Activated CD8-positive, alpha-beta memory T cell treated with anti-CD3 and anti-CD28 coated beads, Interleukin-2, amount 50 U/mL, for 1 hour (primary cell): ENCODE data around the gene ATRNL1.
"Not testable (repeated sequence)": the region's sequence is repeated elsewhere in the genome, so short reads cannot be mapped to it uniquely, and the experiment has no call there.

Experiments used
- DNase-seq: peaks from one replicate; pipeline ENCODE4 v3.0.0-alpha.2; 2020; ENCODE audit errors: extremely low read depth

Gene ATRNL1

DNA sequence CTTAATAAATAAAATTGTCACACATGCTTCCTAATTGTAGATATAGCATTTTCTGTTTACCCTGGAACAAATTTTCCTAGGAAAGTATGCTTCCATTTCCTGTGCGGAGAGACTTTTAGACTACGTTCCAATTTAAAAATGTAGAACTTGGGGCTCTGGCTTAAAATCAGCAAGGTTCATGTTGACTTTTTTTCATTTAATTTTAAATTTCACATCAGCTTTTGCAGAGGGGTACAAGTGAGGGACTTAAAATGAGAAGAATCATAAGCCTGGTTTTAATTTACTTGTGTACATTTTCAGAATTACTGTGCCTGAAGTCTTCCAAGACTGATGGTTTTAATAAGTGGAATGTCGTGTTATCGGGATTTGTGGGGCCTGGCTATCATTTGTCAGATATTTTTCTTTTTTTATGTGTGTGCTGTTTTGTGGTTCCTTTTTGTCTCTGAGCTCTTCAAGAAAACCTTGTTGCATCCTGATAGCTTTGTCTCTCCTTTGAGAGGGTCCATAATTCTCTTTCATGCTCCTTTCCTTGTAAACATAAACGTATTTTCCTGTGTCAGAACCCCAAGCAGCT is 8.8 kb upstream of the ATRNL1 start:
- no peak for DNase-seq

DNA sequence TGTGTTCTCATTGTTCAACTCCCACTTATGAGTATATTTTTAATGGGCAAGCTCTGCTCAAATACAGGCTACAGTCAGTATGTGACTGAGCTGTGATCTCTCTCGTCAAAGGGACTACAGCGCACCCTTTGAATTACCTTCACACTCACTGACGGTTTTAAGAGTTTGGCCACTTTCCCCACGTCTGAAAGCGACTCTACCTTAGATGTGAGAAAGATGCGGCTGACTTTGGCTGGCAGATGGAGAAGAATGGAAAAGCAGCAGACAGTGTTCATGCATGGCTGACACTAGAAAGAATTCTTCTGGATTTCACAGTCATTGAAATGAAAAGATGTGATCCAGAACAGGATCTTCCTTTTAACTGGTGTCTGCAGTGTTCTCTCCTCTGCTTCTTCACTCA is 2.0 kb upstream of the ATRNL1 start:
- DNase-seq = no peak

DNA sequence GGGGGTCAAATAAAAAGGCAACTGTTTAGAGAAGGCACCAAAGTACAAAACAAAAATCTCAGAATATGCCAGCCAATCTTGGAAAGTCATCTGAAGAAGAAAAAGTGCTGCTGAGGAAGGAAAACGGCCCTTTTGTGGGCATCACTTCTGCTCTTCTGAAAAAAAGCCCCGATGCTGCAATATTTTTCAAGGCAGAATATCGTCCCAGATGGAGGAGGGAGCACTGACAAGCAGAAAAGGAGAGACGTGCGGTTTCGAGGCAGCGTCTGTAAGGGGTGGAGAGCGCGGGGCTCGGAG is 959 bp upstream of the ATRNL1 start:
- DNase-seq = no peak

DNA sequence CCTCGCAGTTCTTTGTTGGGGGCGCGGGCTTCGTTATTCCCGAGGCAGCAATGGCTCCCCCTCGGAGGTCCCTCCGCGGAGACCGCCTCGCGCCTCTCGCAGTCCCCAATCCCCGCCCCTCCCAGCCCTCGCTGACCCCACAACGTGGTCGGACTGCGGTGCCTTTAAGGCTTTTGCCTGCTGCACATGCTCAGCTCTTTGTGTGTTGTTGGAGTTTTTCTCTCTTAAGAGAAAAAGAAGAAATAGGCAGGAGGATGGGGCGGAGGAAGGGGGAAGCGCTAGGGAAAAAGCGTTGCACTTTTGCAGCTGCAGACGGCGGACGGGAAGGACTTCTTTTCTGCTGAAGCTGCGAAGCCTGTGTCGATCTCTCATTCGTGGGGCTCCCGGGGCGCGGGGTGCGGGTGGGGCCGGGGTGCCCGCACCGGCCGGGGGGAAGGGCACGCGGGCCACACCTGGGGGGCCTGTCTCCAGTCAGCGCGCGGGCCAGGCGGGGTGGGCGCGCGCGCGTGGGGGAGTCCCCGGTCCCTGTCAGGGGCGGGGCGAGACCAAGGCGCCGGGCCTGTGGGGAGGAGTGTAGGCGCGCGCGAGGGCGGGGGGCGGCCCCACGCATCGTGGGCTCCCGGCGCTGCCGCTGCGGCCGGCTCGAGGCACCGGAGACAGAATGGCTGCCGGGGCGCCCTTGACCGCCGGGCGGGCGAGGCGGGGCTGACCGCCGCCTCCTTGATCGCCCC is 445 bp upstream of the ATRNL1 start:
- DNase-seq = no peak

DNA sequence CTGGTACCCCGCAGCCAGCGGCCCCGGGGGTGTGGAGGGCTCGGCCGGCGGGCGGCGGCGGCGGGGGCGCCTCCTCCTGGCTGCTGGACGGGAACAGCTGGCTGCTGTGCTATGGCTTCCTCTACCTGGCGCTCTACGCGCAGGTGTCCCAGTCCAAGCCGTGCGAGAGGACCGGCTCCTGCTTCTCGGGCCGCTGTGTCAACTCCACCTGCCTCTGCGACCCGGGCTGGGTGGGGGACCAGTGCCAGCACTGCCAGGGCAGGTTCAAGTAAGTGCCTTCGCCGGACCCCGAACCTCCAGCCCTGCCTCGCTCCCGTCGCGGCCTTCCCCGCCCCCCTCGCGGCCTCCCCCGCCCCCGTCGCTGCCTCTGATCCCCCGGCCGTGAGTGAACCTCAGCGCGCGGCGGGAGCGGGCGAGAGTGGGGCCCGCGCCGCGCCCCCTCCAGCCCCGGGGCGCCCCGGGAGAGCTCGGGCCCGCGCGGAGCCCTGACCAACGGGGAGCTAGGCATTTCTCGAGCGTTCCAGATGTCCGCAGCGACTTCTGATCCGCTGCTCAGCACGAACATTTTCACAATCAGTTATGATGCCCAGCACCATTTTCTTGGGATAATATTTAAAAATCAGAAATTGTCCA is 727 bp downstream of the ATRNL1 start:
- DNase-seq = no peak

DNA sequence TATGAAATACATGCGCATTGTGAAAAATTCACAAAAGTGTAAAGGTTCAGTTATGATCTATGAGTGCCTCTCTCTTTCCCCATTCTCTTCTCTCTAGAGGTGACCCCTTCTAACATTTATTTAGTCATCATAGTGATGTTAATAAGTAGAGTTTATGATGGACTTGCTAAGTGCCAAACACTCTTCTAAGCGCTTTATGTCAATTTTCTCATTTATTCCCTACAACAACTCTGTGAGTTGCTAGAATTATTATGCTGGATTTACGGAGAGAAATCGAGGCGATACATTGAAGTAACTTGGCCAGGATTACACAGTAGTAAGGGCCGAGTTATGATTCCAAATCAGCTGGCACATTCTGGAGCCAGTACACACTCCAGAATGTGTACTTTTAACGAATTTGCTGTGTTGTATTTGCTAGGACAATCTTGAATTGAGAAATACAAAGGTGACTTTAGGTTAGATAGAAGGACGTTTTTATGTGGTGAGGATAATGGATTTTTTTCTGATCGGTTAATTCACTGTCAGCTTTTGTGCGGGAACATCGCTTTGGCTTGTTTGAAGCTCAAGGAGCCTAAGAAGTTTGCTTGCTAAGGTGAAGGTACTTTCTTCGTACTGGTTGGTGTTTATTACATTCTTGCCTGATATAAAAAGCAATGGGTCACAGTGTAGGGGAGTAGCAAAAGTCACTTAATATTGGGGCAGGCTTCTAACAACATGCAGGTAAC is 1.4 kb downstream of the ATRNL1 start:
- no peak for DNase-seq

DNA sequence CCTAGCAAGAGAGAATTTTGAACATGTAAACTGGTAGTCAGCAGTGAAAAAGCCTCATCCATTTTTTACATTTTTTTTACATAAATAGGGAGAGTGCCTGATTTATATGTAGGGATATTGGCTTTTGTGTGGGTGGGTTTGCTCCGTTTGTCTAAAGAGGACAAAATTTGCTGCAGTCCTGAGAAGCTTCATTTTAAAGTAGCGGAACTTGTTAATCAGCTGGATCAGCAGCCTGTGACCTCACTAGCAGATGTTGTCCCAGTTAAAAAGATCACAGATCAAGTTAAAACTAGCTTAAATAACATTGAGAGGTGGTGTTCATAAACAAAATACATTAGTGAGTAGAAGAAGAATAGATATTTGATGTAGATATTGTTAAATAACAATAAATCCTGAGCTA is 2.6 kb downstream of the ATRNL1 start:
- DNase-seq = no peak

DNA sequence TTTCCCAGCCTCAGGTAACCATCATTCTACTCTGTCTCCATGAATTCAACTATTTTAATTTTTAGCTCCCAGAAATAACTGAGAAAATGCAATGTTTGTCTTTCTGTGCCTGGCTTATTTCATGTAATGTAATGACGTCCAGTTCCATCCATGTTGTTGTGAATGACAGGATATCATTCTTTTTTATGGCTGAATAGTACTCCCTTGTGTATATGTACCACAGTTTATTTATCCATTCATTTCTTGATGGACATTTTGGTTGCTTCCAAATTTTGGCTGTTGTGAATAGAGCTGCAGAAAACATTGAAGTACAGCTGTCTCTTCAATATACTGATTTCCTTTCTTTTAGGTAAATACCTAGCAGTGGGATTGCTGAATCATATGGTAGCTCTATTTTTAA is 10.5 kb downstream of the ATRNL1 start:
- DNase-seq = no peak

DNA sequence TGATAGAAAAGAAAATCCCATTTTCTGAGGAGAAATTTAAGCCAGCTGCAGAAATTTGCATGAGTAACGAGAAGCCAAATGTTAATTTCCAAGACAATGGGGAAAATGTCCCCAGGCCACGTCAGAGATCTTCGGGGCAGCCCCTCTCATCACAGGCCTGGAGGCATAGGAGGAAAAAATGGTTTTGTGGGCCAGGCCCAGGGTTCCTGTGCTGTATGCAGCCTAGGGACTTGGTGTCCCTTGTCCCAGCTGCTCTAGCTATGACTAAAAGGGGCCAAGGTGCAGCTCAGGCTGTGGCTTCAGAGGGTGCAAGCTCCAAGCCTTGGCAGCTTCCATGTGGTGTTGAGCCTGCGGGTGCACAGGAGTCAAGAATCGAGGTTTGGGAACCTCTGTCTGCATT is 12.2 kb downstream of the ATRNL1 start:
- not testable (repeated sequence) for DNase-seq

DNA sequence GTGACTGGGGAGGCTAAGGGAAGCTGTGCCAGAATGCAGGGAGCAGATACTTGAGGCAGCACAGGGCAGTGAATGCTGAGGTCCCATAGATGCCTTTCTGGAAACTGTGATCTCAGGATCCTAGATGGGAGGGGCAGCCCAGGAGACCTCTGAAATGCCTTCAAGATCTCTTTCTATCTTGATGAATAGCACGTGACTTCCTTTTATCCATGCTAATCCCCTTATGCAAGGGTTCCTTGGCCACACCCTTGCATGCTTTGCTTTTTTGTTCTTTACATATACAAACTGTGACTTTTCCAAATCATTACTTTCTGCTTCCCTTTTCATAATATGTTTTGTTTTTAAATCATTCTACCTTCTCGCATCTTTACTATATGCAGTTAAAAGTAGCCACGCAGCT is 14.7 kb downstream of the ATRNL1 start:
- DNase-seq = no peak

DNA sequence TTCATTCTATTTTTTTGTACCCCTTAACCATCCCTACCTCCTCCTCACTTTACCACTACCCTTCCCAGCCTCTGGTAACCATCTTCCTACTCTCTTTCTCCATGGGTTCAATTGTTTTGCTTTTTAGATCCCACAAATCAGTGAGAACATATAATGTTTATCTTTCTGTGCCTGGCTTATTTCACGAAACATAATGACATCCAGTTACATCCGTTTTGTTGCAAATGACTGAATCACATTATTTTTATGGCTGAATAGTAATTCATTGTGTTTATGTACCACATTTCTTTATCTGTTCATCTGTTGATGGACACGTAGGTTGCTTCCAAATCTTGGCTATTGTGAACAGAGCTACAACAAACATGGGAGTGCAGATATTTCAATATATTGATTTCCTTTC is 24.1 kb downstream of the ATRNL1 start:
- DNase-seq = no peak

DNA sequence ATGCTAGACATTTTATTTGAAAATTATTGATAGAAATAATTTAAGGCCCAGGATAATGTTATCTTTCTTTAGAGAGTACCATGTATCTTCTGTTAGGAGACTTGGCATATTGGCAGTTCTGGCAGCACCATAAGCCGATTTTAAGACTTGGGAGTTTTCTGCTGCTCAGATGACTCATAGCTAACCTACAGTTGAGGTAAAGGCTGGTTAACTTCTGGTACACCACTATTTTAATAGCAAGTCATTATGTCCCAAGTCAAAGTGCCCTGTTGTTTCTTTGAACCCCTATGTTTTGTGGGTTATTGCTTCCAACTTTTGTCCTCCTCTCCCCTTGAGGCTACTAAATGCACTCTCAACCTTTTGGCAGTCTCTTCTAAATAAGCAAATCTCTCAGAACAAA is 25.2 kb downstream of the ATRNL1 start:
- no peak for DNase-seq

DNA sequence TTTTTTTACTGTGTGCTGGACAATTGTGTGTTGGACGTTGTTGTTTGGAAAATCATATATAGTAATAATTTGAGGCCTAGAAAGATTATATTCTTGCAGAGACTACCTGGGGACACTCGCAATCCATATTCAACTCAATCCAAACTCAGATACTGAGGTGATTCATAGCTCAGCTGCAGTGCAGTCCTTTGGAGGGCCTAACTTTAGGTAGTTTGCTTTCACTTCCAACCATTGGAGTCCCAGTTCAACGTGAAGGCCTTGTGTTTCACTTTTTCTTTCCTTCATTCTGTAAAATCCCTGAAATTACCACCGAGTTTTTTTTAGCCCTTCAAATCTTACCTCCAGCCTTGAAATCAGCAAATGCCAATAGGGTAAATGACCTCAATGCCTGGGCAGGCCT is 32.3 kb downstream of the ATRNL1 start:
- DNase-seq = no peak

DNA sequence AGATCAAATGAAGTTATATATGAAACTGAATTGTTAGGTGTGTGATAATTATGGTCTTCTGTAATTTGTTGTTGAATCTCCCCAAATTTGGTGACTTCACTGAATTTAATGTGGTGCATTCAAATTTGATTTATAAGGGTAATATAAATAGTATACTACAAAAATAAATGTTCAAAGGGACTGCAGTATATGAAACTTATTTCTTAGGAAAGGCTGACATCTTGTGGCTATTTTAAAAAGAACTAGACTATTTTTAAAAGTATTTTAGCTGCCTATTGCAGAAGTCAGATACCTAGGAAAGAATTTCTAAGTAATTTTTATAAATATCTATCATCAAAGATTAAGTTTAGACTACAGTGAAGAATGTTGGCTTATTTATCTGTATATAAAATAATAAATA is 36.6 kb downstream of the ATRNL1 start:
- no peak for DNase-seq

DNA sequence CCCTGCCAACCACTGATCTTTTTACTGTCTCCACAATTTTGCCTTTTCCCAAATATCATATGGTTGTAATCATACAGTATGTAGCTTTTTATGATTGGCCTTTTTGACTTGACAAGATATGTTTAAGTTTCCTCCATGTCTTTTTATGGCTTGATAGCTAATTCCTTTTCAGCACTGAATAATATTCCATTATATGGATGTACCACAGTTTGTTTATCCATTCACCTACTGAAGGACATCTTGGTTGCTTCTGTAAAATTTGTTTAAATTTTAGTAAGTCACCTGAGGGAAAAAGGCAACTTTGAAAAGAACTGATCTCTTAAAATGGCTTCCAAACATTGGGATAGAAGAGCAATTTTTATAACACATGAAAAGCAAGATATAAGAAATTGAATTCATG is 43.5 kb downstream of the ATRNL1 start:
- DNase-seq = no peak

DNA sequence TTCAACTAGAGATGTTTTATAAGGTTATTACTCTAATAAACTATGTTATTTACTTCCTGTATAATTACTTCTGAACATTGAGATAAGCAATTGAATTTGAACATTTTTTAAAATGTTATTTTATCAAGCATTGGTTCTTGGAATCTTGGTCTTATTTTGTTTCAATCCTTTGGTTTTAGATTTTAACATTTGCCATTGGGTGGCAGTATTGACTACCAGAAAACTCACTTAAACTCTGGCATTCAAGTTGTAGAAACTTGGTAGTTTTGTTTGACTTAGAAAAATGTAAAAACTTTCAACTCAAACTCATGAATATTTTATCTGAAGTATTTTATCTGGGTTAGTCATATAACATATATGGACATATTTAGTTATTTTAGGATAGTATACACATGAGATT is 48.1 kb downstream of the ATRNL1 start:
- no peak for DNase-seq

DNA sequence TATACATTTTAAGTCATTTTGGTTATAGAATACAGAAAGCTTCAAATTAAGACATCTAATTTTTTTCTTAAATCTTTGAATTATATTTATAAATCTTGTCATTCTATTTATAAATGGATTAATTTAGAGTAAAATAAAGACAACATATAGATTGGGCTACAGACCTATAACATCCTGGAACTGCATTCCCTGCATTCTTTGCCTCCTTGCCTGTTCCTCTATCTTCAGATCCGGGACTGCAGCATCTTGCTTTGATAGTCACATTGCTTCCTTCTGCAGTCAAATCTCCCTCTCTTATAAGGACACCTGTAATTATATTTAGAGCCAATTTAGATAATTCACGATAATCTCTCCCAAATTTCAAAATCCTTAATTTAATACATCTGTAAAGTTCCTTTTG is 64.2 kb downstream of the ATRNL1 start:
- no peak for DNase-seq

DNA sequence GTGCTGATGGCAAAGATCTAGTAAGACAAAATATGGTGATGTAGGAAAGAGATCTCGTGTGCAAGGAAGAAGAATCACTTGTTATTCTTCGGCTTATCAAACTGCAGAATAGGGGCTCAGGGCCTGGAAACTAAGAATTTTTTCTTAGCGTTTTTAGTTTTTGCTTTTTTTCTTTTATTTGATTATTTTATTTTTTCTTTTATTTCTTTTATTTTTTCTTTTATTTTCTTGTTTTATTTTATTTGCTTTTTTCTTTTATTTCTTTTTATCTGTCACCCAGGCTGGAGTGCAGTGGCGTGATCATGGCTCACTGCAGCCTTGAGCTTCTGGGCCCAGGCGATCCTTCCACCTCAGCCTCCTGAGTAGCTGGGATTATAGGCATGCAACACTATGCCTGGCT is 70.0 kb downstream of the ATRNL1 start:
- DNase-seq = no peak

DNA sequence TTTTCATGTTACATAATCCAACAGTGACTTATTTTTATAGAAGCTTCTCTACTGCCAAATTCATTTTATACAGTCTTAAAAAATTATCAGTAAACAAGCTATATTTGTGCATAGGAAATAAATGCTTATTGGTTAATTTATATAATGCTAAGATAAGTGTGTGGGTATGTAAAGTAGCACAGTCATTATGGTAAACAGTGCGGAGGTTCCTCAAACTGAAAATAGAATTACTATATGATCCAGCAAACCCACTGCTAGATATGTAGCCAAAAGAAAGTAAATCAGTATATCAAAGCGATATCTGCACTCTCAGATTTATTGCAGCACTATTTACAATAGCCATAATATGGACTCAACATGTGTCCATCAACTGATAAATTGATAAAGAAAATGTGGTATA is 71.1 kb downstream of the ATRNL1 start:
- DNase-seq = no peak

DNA sequence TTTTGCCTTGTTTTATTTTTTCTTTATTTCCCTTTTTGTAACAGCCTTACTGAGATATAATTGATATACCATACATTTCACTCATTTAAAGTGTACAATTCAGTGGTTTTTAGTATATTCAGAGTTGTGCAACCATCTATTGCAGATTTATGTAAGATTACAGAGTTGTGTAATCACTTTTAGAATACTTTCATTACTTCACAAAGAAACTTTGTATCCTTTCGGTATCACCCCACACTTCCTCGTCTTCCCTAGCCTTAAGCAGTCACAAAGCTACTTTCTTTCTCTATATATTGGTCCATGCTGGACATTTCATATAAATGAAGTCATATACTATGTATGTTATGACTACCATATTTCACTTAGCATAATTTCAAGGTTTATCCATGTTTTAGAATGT is 74.6 kb downstream of the ATRNL1 start:
- DNase-seq = no peak

DNA sequence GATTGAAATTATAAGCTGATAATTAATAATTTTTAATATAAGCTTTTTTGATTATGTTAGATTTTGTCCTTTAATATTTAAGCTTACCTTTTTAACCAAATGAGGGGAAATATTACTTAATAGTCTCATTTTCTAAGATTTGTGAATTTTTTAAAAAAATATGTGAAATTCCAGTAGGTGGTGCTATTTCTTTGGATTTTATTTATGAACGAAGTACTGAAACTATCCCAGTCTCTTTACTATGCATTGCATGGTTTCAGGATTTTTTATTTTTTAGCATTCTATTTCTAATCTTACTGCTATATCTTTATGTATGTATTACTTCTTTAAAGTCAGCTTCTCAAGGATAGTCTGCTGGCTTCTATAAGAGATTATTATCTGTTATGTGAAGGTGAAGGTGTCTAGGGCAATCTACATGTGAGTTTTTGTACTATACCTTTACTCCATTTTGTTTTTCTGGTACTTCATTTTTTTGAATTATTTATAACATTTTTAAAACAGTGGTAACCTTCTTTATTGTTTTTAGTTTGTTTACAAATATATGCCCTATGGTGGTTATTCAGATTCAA is 78.3 kb downstream of the ATRNL1 start:
- DNase-seq = no peak

DNA sequence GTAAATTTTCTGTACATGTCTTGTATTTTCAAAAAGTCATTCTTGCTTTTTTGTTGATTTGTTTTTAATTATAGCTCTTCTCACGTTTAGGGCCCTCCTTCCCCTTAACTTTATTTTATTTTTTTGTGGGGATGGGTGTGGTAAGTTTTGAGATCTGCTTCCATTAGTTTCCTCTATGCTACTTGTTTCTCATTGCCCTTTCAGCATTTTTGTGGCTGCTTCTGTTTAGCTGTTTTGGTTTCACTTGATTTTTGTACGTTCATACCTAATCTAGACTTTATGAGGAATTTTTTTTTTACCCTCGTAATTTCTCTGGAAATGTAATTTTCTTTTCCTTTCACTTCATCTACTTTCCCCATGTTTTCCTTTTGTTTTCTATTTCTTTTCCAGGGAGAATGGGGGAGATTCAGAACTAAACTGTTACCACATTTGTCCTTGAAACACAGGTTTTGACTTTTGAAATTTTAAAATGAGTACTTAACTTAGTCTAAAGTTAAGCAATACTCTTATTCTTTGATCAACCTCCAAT is 80.8 kb downstream of the ATRNL1 start:
- no peak for DNase-seq

DNA sequence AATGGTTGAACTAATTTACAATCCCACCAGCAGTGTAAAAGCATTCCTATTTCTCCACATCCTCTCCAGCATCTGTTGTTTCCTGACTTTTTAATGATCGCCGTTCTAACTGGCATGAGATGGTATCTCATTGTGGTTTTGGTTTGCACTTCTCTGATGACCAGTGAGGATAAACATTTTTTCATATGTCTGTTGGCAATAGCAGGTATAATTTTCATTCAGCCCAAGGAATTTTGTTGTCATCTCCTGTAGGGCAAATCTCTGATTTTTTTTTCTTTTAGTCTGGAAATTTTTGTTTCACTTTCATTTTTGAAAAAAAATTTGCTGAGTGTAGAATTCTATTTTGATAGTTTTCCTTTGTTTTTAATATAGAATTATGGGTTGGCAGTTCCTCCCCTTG is 114.1 kb downstream of the ATRNL1 start:
- not testable (repeated sequence) for DNase-seq
